ENCODE data around the gene SCRN3.

DNA sequence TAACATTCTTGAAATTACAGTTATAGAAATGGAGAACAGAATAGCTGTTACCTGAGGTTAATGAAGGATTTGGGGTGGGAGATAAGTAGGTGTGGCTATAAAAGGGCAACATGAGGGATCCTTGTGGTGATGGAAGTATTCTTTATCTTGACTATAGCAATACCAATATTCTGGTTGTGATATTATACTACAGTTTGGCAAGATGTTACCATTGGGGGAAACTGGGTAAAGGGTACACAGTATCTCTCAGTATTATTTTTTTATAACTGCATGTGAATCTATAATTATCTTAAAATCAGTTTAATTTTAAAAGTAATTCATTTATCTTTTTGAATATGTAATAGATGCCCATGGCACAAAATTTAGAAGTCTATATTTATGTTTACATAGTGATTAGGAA, 8.1 kb downstream of the SCRN3 start:
- TF ChIP-seq, protein P1, sequence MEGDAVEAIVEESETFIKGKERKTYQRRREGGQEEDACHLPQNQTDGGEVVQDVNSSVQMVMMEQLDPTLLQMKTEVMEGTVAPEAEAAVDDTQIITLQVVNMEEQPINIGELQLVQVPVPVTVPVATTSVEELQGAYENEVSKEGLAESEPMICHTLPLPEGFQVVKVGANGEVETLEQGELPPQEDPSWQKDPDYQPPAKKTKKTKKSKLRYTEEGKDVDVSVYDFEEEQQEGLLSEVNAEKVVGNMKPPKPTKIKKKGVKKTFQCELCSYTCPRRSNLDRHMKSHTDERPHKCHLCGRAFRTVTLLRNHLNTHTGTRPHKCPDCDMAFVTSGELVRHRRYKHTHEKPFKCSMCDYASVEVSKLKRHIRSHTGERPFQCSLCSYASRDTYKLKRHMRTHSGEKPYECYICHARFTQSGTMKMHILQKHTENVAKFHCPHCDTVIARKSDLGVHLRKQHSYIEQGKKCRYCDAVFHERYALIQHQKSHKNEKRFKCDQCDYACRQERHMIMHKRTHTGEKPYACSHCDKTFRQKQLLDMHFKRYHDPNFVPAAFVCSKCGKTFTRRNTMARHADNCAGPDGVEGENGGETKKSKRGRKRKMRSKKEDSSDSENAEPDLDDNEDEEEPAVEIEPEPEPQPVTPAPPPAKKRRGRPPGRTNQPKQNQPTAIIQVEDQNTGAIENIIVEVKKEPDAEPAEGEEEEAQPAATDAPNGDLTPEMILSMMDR (IDR thresholded peaks at IDR 0.05; ENCODE audit: poor library complexity, severe bottlenecking): no peak
- TF ChIP-seq POLR2AphosphoS5 (IDR thresholded peaks at IDR 0.05): no peak

All from neural cell (in vitro differentiated cells).